Stomach (tissue), 9 donors: Measurements from ENCODE around the gene ABCD3. TPM values are rescaled to one million over a fixed set of nuclear protein-coding genes. Genes with fewer than 3 reads are reported as not detected.

ENCODE experiments used
- DNase-seq, 2 donors: peaks; one replicate each; pipeline versions ENCODE4 v3.0.0 to v3.0.0-alpha.2; 2013 to 2019
- H3K27ac ChIP-seq, 5 donors: fragments of 200-600 bp in 4 of 5; sonication (generic) in 4 of 5; one replicate each; pipeline ENCODE4 v1.5.1; 2013 to 2019; ENCODE audit warnings: mild to moderate bottlenecking in 1 of 5, moderate library complexity in 1 of 5
- H3K27me3 ChIP-seq, 3 donors: fragments of 200-600 bp; sonication (generic); one replicate each; pipeline ENCODE4 v1.5.1; 2017 to 2019; ENCODE audit warnings: mixed run types in 1 of 3
- H3K36me3 ChIP-seq, 4 donors: fragments of 200-600 bp; sonication (generic); 1 replicate in 3 of 4; 2 replicates in 1 of 4; pipeline ENCODE4 v1.5.1; 2016 to 2019
- H3K4me1 ChIP-seq, 4 donors: fragments of 200-600 bp; sonication (generic); one replicate each; pipeline ENCODE4 v1.5.1; 2016 to 2019
- H3K4me3 ChIP-seq, 4 donors: fragments of 200-600 bp; sonication (generic) in 3 of 4; one replicate each; pipeline ENCODE4 v1.5.1; 2016 to 2019; ENCODE audit warnings: mild to moderate bottlenecking in 1 of 4
- H3K9me3 ChIP-seq, 4 donors: fragments of 200-600 bp; sonication (generic); one replicate each; pipeline ENCODE4 v1.5.1; 2016 to 2019
- EP300 ChIP-seq: sonication (generic); formaldehyde crosslinking; IDR thresholded peaks from one replicate; pipeline ENCODE4 v1.6.1; 2017; ENCODE audit warnings: antibody characterized with exemption
- POLR2A ChIP-seq, 4 donors: fragments of 450-650 bp; IDR thresholded peaks; one replicate each; pipeline ENCODE4 v1.6.1; 2016; ENCODE audit warnings: antibody characterized with exemption in 4 of 4, control low read depth in 2 of 4, mild to moderate bottlenecking in 1 of 4, moderate library complexity in 1 of 4
- POLR2AphosphoS5 ChIP-seq, 3 donors: sonication (generic); formaldehyde crosslinking; IDR thresholded peaks; one replicate each; pipeline ENCODE4 v1.6.1; 2016; ENCODE audit warnings: antibody characterized with exemption in 3 of 3
- WGBS, 5 donors: extraction: QIAGEN DNeasy Blood & Tissue Kit in 3 of 5; methylation state at CpG; one replicate each; pipeline versions ENCODE4 v1.1.5 to v1.1.7; 2013 to 2018; 5-methylcytosine and 5-hydroxymethylcytosine counted together
- intact Hi-C: fragments of 100-400 bp; cut with DNase I; formaldehyde crosslinking; loops from one replicate; pipeline ENCODE4 v1.15.1; 2023; ENCODE audit warnings: low total_unique reads
- polyA plus RNA-seq, 3 donors: library from polyadenylated mRNA; stranded (reverse); fragments of 200-250 nt; gene quantifications; one replicate each; pipeline ENCODE4 v1.2.3, GENCODE V29; 2013
- total RNA-seq, 5 donors: library from RNA; depleted of rRNA; stranded (reverse); fragments of >200 nt; gene quantifications; one replicate each; pipeline versions ENCODE4 v1.1.0 to v1.2.3, GENCODE V29; 2014 to 2016
- TF ChIP-seq, protein P1 (sequence below), 7 experiments: fragments of 450-650 bp in 4 of 7; fragments of 200-600 bp in 3 of 7; sonication (generic) in 3 of 7; IDR thresholded peaks; one replicate each; pipeline ENCODE4 v1.5.1; 2016 to 2019; ENCODE audit warnings: antibody characterized with exemption in 7 of 7, control low read depth in 2 of 7, mild to moderate bottlenecking in 1 of 7
- donor health status: healthy with polysubstance abuse.
- donor health status: Bipolar disorder and iron deficiency.
- donor health status: healthy.

ABCD3 gene
- total and polyA plus RNA-seq, 8 donors: 8.8 to 124 (median 18.4) TPM

DNA sequence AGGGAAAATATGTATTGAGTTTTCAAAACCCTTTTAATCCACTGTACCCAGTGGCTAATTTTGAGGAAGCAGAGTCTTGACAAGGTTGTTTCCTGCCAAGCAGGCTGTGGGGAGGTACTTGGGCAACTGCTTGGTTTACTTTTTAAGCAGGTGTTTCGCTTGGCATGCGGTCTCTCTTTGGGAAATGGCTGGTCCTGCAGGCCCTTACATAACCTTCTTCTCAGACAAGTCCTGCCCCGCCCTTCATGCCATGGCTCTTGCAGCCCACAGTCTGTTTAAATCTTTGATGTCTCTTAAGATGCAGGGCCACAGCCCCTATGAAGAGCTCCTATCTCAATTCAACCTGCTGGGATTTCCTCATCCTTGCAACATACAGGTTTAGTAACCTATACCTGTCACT, 36.0 kb upstream of the ABCD3 start:
- intact Hi-C loops: no loop called here
- H3K4me3 ChIP-seq: no peak overlapping the region
- no peaks in the 10 kb centered on the region for H3K27me3 ChIP-seq
- TF ChIP-seq POLR2A (IDR thresholded peaks at IDR 0.05) (no peak), EP300 (no peak), POLR2AphosphoS5 (IDR thresholded peaks at IDR 0.05) (peak in 2 of 3 donors; percentile 21 to 68)
- TF ChIP-seq, protein P1, sequence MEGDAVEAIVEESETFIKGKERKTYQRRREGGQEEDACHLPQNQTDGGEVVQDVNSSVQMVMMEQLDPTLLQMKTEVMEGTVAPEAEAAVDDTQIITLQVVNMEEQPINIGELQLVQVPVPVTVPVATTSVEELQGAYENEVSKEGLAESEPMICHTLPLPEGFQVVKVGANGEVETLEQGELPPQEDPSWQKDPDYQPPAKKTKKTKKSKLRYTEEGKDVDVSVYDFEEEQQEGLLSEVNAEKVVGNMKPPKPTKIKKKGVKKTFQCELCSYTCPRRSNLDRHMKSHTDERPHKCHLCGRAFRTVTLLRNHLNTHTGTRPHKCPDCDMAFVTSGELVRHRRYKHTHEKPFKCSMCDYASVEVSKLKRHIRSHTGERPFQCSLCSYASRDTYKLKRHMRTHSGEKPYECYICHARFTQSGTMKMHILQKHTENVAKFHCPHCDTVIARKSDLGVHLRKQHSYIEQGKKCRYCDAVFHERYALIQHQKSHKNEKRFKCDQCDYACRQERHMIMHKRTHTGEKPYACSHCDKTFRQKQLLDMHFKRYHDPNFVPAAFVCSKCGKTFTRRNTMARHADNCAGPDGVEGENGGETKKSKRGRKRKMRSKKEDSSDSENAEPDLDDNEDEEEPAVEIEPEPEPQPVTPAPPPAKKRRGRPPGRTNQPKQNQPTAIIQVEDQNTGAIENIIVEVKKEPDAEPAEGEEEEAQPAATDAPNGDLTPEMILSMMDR (IDR thresholded peaks at IDR 0.05): no peak
- H3K4me1 ChIP-seq: peaks cover 11 to 42% (median 22%) of the 10 kb centered on the region in 4 donors
- 33 to 50% (median 44%) methylated on average over 3 of the region's 3 CpGs for WGBS, 5 donors
- peak; percentile 63 to 87 for DNase-seq
- no peaks in the 10 kb centered on the region for H3K9me3 ChIP-seq
- H3K27ac ChIP-seq: peak overlapping the region; percentile 39 to 73 (median 44)
- no peaks in the 10 kb centered on the region for H3K36me3 ChIP-seq

DNA sequence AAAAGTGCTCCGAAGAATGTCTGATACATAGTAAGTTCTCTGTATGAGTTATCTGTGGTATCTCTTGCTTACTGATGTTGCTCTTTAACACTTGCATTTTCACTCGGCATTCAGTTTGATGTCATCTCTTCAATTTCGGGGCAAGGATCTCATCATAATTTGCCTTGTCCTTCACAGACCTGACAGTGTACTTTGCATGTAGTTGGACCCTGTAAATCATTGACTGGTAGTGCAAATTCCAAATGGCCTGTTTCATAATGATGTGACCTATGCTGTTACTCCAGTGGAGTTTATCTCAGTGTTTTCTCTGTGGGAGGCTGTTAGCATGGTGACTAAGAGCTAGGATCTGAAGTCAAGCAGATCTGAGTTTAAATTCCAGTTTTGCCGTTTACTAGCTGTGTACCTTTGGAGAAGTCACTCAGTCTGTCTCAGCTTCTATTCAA, 34.2 kb upstream of the ABCD3 start:
- 14 to 36% (median 23%) methylated on average over 4 of the region's 4 CpGs for WGBS, 5 donors
- intact Hi-C loops: no loop called here
- TF ChIP-seq, protein P1 (IDR thresholded peaks at IDR 0.05): no peak
- TF ChIP-seq POLR2AphosphoS5 (IDR thresholded peaks at IDR 0.05): peak in 2 of 3 donors; percentile 50 to 78
- H3K4me3 ChIP-seq: no peak overlapping the region
- H3K36me3 ChIP-seq: no peaks in the 10 kb centered on the region
- H3K27ac ChIP-seq: peak overlapping the region in 4 of 5 donors; percentile 55 to 83 (median 76)
- peak in 1 of 2 donors; percentile 92 for DNase-seq
- peaks cover 11 to 42% (median 22%) of the 10 kb centered on the region in 4 donors for H3K4me1 ChIP-seq
- no peaks in the 10 kb centered on the region for H3K27me3 ChIP-seq
- peaks cover 0 to under 1% (median 0%) of the 10 kb centered on the region in 4 donors for H3K9me3 ChIP-seq

DNA sequence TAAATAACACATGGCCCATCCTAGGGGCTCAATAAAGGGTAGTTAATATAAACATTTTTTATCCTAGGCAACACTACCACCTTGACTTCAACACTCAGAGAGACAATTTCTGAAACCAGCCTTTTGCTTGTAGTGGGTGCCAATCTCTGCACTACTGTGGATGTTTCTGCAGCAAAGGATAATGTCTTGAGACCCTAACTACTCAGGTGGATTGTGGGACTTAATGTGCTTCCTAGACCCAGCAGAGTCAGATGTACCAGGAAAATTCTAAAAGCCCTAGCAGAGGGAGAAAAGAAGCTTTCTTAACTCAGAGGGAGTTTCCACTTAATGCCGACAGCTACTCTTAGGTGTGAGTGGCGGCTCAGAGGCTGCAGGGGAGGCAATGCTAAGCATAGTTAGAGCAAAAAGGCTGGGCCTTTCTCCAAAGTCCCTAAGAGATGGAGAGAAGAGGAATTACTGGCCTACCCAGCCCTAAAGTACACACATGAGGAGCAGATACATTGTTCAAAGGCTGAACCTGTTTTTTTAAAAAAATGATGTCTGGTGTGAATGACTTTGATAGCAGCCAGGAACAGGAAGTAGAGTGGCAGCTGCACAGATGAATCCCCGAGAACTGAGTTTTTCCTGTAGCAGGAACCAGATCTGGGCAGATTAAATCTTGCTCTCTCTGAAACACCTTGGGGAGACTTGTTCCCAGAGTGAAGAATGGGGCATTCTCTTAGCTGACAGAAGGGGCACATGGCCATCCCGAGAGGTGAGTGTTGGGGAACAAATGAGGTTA, 33.5 kb upstream of the ABCD3 start:
- Histone ChIP-seq H3K27me3 (no peaks in the 10 kb centered on the region), H3K4me1 (peaks cover 11 to 42% (median 22%) of the 10 kb centered on the region in 4 donors), H3K36me3 (no peaks in the 10 kb centered on the region), H3K27ac (peak overlapping the region; percentile 55 to 92 (median 81)), H3K9me3 (peaks cover 0 to 6% (median 2%) of the 10 kb centered on the region in 4 donors), H3K4me3 (no peak overlapping the region)
- intact Hi-C loops: no loop called here
- DNase-seq: peak; percentile 51 to 73
- TF ChIP-seq POLR2AphosphoS5 (IDR thresholded peaks at IDR 0.05) (peak in 2 of 3 donors; percentile 38 to 42), EP300 (no peak)
- 21 to 43% (median 22%) methylated on average over 4 of the region's 4 CpGs for WGBS, 5 donors

DNA sequence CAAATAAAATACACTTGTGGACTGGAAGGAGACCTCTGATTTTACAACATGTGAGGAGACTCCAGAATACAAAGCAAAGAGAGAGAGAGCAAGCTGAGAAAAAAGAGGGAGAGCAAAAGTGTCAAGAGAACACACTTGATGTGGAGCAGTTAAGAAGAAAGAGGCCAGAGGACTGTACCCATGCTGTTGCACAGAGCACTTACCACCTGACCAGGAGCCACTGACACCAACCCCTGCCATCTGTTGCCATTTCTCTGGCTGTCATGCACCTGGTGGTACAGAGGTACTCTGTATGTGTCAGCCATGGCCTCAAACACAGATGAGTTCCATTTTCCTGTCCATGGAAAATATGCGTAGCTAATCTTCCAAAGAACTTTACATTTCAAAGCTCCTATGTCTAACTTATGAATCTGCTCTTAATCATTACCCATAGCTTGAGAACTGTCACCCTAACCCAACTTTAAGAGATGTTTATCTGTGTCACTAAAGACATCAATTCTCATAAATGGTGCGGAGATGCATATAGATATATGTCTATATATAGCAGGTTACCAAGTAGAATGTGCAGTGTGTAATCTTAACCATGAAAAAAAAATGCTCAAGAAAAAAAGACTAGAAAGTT, 32.8 kb upstream of the ABCD3 start:
- Histone ChIP-seq H3K4me1 (peaks cover 11 to 42% (median 22%) of the 10 kb centered on the region in 4 donors), H3K4me3 (no peak overlapping the region), H3K9me3 (peaks cover 0 to 6% (median 2%) of the 10 kb centered on the region in 4 donors), H3K36me3 (no peaks in the 10 kb centered on the region), H3K27me3 (no peaks in the 10 kb centered on the region), H3K27ac (peak overlapping the region; percentile 55 to 92 (median 81))
- intact Hi-C loops: no loop called here
- TF ChIP-seq POLR2A (IDR thresholded peaks at IDR 0.05): no peak
- no peak for TF ChIP-seq POLR2AphosphoS5 (IDR thresholded peaks at IDR 0.05)
- no peak for TF ChIP-seq EP300
- TF ChIP-seq, protein P1 (IDR thresholded peaks at IDR 0.05): no peak
- peak in 1 of 2 donors; percentile 28 for DNase-seq
- 37 to 86% (median 67%) methylated on average over 2 of the region's 2 CpGs for WGBS, 5 donors
